Lower leg skin (tissue), 3 donors: ENCODE results near the gene SMC6.

Source experiments
- CTCF ChIP-seq, 3 donors: fragments of 450-650 bp; IDR thresholded peaks; one replicate each; pipeline ENCODE4 v1.5.1; 2016; ENCODE audit warnings: antibody characterized with exemption in 3 of 3, mild to moderate bottlenecking in 3 of 3, moderate library complexity in 2 of 3
- POLR2A ChIP-seq, 2 donors: fragments of 450-650 bp; IDR thresholded peaks; one replicate each; pipeline ENCODE4 v1.6.1; 2016 to 2017; ENCODE audit warnings: antibody characterized with exemption in 2 of 2, mild to moderate bottlenecking in 1 of 2, moderate library complexity in 1 of 2

- TF ChIP-seq CTCF (IDR thresholded peaks at IDR 0.05) (no peak), POLR2A (IDR thresholded peaks at IDR 0.05) (no peak)
Observed at GRCh38 chr2:17793803-17794354, 40.3 kb upstream of the SMC6 start.
